NCI-H446 (cell line): ENCODE measurements around the gene DOCK6.
"Not testable (repeated sequence)": the region's sequence is repeated elsewhere in the genome, so short reads cannot be mapped to it uniquely, and the experiment has no call there.

Source experiments
- DNase-seq, 2 experiments: peaks; one replicate each; lab custom pipeline; 2025; lab: John Stamatoyannopoulos, UW

Gene DOCK6

GRCh38 chr19:11196406-11197287, 65.7 kb downstream of the DOCK6 start:
- no peak for DNase-seq

GRCh38 chr19:11195681-11196080, 66.6 kb downstream of the DOCK6 start:
- no peak for DNase-seq

- DNase-seq, result no peak
These were observed 67.4 kb downstream of the DOCK6 start for GRCh38 chr19:11194656-11195558.

- DNase-seq, result no peak
These were observed 68.2 kb downstream of the DOCK6 start for GRCh38 chr19:11194173-11194572.

GRCh38 chr19:11192957-11193939, 69.1 kb downstream of the DOCK6 start:
- no peak for DNase-seq

- DNase-seq, result no peak
These were observed 70.4 kb downstream of the DOCK6 start for GRCh38 chr19:11191934-11192333.

- DNase-seq, result peak in 1 of 2 experiments; percentile 34
These were observed 71.0 kb downstream of the DOCK6 start for GRCh38 chr19:11191273-11191755.

- DNase-seq, result no peak
These were observed 71.8 kb downstream of the DOCK6 start for GRCh38 chr19:11190501-11190900.

GRCh38 chr19:11187441-11187840, 74.9 kb downstream of the DOCK6 start:
- DNase-seq, result no peak

GRCh38 chr19:11182994-11183393, 79.3 kb downstream of the DOCK6 start:
- no peak for DNase-seq

GRCh38 chr19:11181488-11181887, 80.8 kb downstream of the DOCK6 start:
- no peak for DNase-seq

GRCh38 chr19:11180975-11181374, 81.3 kb downstream of the DOCK6 start:
- not testable (repeated sequence) for DNase-seq

- no peak for DNase-seq
These were observed 82.0 kb downstream of the DOCK6 start for GRCh38 chr19:11180346-11180745.

- no peak for DNase-seq
These were observed 82.5 kb downstream of the DOCK6 start for GRCh38 chr19:11179716-11180297.

GRCh38 chr19:11179145-11179465, 83.2 kb downstream of the DOCK6 start:
- not testable (repeated sequence) for DNase-seq

- no peak for DNase-seq
These were observed 84.7 kb downstream of the DOCK6 start for GRCh38 chr19:11177592-11177991.

- no peak for DNase-seq
These were observed 85.7 kb downstream of the DOCK6 start for GRCh38 chr19:11176466-11177193.

GRCh38 chr19:11175920-11176319, 86.4 kb downstream of the DOCK6 start:
- no peak for DNase-seq

- DNase-seq, result peak in 1 of 2 experiments; percentile 31
These were observed 88.0 kb downstream of the DOCK6 start for GRCh38 chr19:11174336-11174735.

- no peak for DNase-seq
These were observed 88.7 kb downstream of the DOCK6 start for GRCh38 chr19:11173516-11174155.
